Measurements from ENCODE around the gene THAP4.

Gene THAP4

GRCh38 chr2:241637018-241637794 is at the start of gene THAP4, which contains the start of gene ATG4B:
Gene THAP4 (minus strand): TSS chr2:241637158. CDS start chr2:241637017, 141 bp downstream.
Gene ATG4B (plus strand): TSS chr2:241637693. CDS start chr2:241637715, 22 bp downstream.
- in situ Hi-C loops (cut with MboI; ENCODE audit: low pct_unique_long_range_greater_than_20kb, low sequenced_read_pairs, unreplicated experiment), result no loop called here
- TF ChIP-seq, protein P1, sequence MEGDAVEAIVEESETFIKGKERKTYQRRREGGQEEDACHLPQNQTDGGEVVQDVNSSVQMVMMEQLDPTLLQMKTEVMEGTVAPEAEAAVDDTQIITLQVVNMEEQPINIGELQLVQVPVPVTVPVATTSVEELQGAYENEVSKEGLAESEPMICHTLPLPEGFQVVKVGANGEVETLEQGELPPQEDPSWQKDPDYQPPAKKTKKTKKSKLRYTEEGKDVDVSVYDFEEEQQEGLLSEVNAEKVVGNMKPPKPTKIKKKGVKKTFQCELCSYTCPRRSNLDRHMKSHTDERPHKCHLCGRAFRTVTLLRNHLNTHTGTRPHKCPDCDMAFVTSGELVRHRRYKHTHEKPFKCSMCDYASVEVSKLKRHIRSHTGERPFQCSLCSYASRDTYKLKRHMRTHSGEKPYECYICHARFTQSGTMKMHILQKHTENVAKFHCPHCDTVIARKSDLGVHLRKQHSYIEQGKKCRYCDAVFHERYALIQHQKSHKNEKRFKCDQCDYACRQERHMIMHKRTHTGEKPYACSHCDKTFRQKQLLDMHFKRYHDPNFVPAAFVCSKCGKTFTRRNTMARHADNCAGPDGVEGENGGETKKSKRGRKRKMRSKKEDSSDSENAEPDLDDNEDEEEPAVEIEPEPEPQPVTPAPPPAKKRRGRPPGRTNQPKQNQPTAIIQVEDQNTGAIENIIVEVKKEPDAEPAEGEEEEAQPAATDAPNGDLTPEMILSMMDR (IDR thresholded peaks at IDR 0.05; ENCODE audit: extremely low read depth, insufficient read depth, missing control alignments), result no peak
- peak; percentile 98 for DNase-seq (ENCODE audit: low spot score)

GRCh38 chr2:241686324-241686649 is 49.3 kb upstream of the THAP4 start:
- DNase-seq (ENCODE audit: low spot score), result no peak
- in situ Hi-C loops (cut with MboI; ENCODE audit: low pct_unique_long_range_greater_than_20kb, low sequenced_read_pairs, unreplicated experiment), result no loop called here
- TF ChIP-seq, protein P1 (IDR thresholded peaks at IDR 0.05; ENCODE audit: extremely low read depth, insufficient read depth, missing control alignments), result no peak

GRCh38 chr2:241680827-241681599 is 44.1 kb upstream of the THAP4 start:
- no peak for DNase-seq (ENCODE audit: low spot score)
- TF ChIP-seq, protein P1 (IDR thresholded peaks at IDR 0.05; ENCODE audit: extremely low read depth, insufficient read depth, missing control alignments), result no peak
- in situ Hi-C loops (cut with MboI; ENCODE audit: low pct_unique_long_range_greater_than_20kb, low sequenced_read_pairs, unreplicated experiment), result no loop called here

DNA sequence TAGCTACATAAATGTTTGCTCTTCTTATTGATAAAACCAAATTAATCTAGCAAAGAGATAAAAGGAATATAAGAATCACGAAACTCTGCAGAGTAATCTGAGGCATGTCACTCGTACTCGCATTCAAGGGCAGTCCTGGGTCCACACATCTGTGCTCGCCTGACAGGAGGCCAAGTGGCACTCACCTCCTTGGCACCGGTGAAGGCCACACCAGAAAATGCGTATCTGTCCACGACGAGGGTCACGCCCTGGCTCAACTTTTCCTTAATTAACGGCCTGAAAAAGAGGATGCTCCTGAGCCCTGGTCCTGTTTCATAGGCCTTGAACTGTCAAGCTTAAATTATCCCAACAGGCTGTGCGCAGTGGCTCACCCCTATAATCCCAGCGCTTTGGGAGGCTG is 43.1 kb upstream of the THAP4 start:
- DNase-seq (ENCODE audit: low spot score), result no peak
- in situ Hi-C loops (cut with MboI; ENCODE audit: low pct_unique_long_range_greater_than_20kb, low sequenced_read_pairs, unreplicated experiment), result no loop called here
- TF ChIP-seq, protein P1 (IDR thresholded peaks at IDR 0.05; ENCODE audit: extremely low read depth, insufficient read depth, missing control alignments), result no peak

GRCh38 chr2:241678784-241679540 is 42.0 kb upstream of the THAP4 start:
- in situ Hi-C loops (cut with MboI; ENCODE audit: low pct_unique_long_range_greater_than_20kb, low sequenced_read_pairs, unreplicated experiment), result no loop called here
- no peak for DNase-seq (ENCODE audit: low spot score)
- TF ChIP-seq, protein P1 (IDR thresholded peaks at IDR 0.05; ENCODE audit: extremely low read depth, insufficient read depth, missing control alignments), result no peak

GRCh38 chr2:241678307-241678706 is 41.3 kb upstream of the THAP4 start:
- DNase-seq (ENCODE audit: low spot score), result no peak
- in situ Hi-C loops (cut with MboI; ENCODE audit: low pct_unique_long_range_greater_than_20kb, low sequenced_read_pairs, unreplicated experiment), result no loop called here
- TF ChIP-seq, protein P1 (IDR thresholded peaks at IDR 0.05; ENCODE audit: extremely low read depth, insufficient read depth, missing control alignments), result no peak
